Nucleus accumbens (tissue), 56 donors: ENCODE data around the gene ANKRD52.
"Not testable (repeated sequence)": the region's sequence is repeated elsewhere in the genome, so short reads cannot be mapped to it uniquely, and the experiment has no call there.

Experiments
- DNase-seq, 56 donors: peaks; one replicate each; lab custom pipeline; 2025; lab: John Stamatoyannopoulos, UW

ANKRD52 gene

DNA sequence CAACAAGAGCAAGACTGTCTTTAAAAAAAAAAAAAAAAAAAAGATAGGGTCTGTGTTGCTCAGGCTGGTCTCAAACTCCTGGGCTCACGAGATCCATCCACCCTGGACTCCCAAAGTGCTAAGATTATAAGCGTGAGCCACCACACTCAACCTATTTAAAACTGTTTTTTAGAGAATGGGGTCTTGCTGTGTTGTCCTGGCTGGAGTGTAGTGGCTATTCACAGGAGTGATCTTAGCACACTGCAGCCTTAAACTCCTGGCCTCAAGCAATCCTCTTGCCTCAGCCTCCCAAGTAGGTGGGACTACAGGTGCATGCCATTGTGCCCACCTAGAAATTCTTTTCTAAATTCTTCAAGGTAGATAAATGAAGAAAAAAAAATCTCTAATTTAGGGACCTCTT, 16.1 kb upstream of the ANKRD52 start:
- DNase-seq: no peak

DNA sequence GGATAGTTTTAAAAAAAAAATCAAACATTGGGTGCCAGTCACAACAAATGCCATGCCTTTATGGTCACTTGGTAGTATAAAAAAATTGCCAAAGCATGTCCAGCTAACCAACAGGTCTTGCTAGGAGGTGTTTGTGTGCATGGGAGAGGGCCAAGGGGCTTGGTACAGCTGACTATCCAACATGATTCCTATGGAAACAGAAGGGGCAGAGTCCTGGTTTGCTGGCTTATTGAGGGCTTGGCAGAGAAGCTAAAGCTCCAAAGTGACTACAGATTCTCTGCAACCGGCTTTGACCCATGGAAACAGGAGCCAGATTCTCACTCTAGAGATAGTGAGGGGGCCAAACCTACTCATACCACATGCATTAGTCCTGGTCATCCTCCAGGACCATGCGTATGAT, 14.3 kb upstream of the ANKRD52 start:
- DNase-seq: not testable (repeated sequence)

- no peak for DNase-seq
Observed at GRCh38 chr12:56271031-56271430, 12.8 kb upstream of the ANKRD52 start.

DNA sequence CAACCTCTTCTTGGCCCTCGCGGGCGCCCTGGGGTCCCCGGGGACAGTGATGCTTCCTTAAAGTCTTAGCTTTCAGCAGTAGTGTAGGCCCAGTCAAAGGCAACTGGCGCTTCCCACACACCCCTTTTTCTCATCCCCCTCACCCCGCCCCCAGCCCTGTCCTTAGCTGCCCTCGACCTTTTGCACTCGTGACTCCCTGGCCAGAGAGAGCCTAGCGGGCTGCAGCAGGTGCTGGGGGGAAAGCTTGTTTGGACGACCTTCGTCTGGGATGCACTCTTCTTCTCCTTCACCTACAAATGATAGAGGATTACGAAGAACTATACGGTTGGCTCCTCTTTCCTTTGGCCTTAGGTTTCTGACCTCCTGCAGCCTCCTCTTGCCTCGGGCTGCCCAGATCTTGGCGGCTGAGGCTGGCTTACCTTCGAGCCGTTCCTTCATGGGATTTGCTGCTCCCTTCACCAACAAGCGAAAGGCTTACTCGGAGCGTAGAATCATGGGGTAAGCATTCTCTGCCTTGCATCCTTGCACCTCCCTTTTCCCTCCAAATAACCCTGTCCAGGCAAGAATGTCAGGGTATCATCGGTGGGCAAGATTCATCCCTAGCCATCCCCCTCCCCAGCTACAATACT, 9.4 kb upstream of the ANKRD52 start:
- DNase-seq: peak in 5 of 56 donors; percentile 13 to 57 (median 23)

- DNase-seq: peak; percentile 37 to 95 (median 80)
Observed at GRCh38 chr12:56266693-56267442, 8.7 kb upstream of the ANKRD52 start, which contains the start of gene COQ10A. COQ10A (plus strand) TSS chr12:56266942; CDS start chr12:56267119, 177 bp downstream.

GRCh38 chr12:56266068-56266692, 8.0 kb upstream of the ANKRD52 start:
- DNase-seq: not testable (repeated sequence)

DNA sequence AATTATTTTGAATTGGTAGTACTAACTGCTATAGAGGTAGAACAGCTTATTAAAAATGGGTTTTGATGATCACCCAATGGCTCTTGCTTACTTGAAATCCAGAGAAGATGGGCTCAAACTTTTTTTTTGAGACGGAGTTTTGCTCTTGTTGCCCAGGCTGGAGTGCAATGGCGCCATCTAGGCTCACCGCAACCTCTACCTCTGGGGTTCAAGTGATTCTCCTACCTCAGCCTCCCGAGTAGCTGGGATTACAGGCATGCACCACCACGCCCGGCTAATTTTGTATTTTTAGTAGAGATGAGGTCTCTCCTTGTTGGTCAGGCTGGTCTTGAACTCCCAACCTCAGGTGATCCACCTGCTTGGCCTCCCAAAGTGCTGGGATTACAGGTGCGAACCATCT, 4.8 kb upstream of the ANKRD52 start:
- not testable (repeated sequence) for DNase-seq

- DNase-seq: no peak
Observed at GRCh38 chr12:56261503-56262232, 3.5 kb upstream of the ANKRD52 start.

DNA sequence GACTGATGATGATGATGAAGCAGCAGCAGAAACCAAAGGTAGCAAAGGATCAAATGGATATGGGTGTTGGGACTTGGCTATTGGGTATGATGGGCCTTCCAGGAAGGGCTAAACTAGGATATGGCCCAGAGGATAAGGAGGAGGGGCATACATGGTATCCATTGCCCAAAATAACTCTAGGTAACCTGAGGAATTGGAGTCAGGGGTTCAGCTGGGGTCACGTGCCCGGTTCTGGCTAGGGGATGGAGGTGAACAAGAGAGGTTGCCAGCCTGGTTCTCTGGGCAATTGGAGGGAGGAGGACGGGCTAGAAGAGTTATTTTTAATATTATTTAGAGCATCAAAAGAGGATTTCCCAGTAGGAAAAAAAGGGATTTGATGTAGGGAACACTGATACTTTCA, 2.7 kb upstream of the ANKRD52 start:
- DNase-seq: no peak

- DNase-seq: no peak
Observed at GRCh38 chr12:56260380-56260779, 2.2 kb upstream of the ANKRD52 start.

- DNase-seq: no peak
Observed at GRCh38 chr12:56258820-56259183, 618 bp upstream of the ANKRD52 start.

DNA sequence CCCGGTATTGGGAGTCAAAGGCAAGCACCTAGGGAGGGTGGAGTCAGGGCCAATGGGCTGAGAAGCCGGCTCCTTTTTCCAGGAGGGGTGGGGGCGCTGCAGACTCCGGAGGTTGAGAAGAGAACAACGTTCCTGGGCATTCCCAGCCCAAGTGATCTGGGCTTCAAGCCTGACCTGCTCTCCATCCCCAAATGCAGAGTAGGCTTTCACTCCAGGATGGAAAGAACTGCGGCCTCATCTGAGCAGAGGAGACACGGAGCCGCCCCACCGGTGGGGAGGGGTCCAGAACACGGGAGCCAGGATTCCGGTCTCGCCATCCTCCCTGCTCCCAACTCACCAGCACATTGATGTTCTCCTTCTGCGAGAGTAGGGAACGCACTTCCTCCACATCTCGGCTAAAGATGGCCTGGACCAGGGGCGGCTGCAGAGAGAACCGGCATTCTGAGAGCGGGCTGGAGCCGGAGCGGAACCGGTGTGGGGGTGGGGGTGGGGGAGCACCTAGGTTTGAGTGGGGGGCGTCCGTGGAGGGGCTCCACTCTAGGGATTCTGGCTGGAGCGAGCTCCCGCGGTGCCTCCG, 605 bp downstream of the ANKRD52 start:
- DNase-seq: peak in 19 of 56 donors; percentile 2 to 52 (median 27)

DNA sequence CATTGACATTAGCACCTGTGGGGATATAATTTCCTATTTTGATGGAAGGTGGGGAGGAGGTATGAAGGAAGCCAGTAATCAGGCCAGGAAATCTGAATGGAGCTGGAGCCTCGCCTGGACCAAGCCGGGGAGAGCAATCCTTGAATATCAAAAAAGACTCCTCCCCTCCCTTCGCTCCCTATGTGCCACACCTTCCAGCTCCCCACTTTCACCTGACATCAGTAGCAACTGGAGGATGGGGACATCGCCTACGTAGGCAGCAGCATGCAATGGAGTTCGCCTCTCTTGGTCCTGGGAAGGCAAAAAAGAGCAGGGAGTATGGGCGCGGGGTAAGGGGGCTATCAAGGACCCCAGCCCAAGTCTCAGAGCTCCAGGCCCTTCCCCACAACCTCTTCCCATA, 1.1 kb downstream of the ANKRD52 start:
- peak in 8 of 56 donors; percentile 8 to 34 (median 22) for DNase-seq

GRCh38 chr12:56256326-56256960, 1.7 kb downstream of the ANKRD52 start:
- DNase-seq: peak in 2 of 56 donors; percentile 8 to 47

DNA sequence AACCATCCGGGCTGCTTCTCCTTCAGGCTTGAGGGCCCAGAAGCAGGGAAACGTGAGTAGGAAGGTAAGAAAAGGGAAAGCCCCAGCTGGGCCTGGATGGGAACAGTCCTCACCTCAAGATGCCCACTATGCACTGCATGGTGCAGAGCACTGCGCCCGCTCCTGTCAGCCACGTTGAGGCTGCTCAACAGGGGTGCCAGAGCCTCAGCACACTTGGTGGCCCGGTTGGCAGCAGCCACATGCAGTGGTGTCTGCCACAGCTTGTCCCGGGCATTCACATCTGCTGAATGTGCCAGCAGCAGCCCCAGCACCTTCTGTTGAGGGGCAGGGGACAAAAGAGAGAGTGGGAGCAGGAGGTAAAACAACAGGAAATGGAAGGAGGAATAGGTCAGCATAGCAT, 2.5 kb downstream of the ANKRD52 start:
- DNase-seq: no peak

GRCh38 chr12:56253091-56253490, 5.1 kb downstream of the ANKRD52 start:
- no peak for DNase-seq

DNA sequence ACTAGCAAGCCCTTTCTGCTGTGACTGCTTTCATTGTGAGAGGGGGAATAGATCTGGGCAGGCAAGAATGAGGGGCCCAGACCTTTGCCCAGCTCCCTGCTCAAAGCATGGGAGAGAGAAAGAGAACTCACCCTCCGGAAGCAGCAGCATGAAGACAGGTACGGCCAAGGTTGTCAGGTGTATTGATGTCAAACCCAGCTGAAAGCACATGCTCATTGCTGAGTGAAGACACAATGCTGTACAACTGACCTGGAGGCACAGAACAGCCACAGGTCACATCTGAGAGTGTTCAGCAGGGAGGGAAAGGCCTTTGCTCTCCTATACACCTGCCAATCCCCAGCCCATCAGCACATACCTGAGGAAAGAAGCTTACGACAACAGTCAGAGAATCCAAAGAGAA, 5.5 kb downstream of the ANKRD52 start:
- DNase-seq: no peak

DNA sequence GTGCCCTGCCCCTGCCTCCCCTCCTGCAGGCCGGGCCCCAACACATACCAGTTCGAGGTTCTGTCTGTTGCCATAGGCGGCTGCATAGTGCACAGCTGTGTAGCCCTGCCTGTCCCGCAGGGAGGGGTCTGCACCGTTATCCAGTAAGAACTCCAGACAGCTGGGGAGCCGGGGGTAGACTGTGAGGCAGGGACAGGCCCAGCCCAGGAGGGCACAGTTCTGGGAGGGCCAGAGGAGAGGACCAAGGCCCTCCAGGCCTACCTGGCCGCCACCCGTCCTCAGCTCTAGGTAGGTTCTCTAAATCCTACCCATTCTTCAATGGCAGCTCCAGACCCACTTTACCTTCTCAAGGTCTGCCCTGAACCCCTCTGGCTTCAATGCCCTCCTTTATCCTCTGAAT, 9.5 kb downstream of the ANKRD52 start:
- DNase-seq: no peak

- no peak for DNase-seq
Observed at GRCh38 chr12:56247923-56248322, 10.3 kb downstream of the ANKRD52 start.

GRCh38 chr12:56244494-56244893, 13.7 kb downstream of the ANKRD52 start:
- DNase-seq: no peak
